ENCODE data around the gene ACTN1.

Gene ACTN1

GRCh38 chr14:68919129-68919927 is 59.8 kb downstream of the ACTN1 start:
- no peak for DNase-seq (ENCODE audit: low read depth in 1 of 2, low spot score in 1 of 2)

- DNase-seq (ENCODE audit: low read depth in 1 of 2, low spot score in 1 of 2): no peak
Observed at GRCh38 chr14:68918612-68919011, 60.5 kb downstream of the ACTN1 start.

- no peak for DNase-seq (ENCODE audit: low read depth in 1 of 2, low spot score in 1 of 2)
Observed at GRCh38 chr14:68916358-68916941, 62.7 kb downstream of the ACTN1 start.

- DNase-seq (ENCODE audit: low read depth in 1 of 2, low spot score in 1 of 2): no peak
Observed at GRCh38 chr14:68913516-68913915, 65.6 kb downstream of the ACTN1 start.

- peak; percentile 55 to 75 for DNase-seq (ENCODE audit: low read depth in 1 of 2, low spot score in 1 of 2)
Observed at GRCh38 chr14:68911594-68912227, 67.4 kb downstream of the ACTN1 start.

DNA sequence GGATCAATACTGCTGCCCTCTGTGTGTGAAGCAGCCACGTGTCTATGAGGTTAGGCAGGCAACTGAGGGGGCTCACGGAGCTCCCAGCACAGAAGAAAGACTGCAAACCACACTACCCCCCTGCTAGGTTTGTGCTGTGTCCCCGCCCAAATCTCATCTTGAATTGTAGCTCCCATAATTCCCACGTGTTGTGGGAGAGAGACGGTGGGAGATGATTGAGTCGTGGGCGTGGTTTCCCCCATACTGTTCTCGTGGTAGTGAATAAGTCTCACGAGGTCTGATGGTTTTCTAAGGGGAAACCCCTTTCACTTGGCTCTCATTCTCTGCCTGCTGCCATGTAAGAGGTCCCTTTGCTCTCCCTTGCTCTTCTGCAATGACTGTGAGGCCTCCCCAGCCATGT is 68.6 kb downstream of the ACTN1 start:
- no peak for DNase-seq (ENCODE audit: low read depth in 1 of 2, low spot score in 1 of 2)

DNA sequence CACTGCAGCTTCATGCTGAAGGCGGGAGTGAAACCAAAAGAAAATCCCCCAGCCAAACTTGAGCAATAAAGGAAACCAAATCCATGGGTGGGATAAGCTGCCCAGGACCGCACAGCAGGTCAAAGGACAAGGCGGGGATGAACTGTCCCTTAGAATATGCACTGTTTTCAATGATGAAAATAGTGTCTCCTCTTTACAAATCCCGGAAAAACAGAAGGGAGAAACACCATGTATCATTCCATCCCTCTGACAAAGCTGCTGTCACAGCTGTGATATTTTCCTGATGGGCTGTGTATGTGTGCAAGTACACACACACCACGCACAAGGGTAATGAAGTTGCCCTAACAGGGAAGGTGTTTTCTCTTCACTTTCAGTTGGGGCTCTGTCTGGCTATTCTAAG is 70.3 kb downstream of the ACTN1 start:
- DNase-seq (ENCODE audit: low read depth in 1 of 2, low spot score in 1 of 2): no peak

- DNase-seq (ENCODE audit: low read depth in 1 of 2, low spot score in 1 of 2): no peak
Observed at GRCh38 chr14:68908201-68908600, 70.9 kb downstream of the ACTN1 start.

GRCh38 chr14:68906439-68906838 is 72.7 kb downstream of the ACTN1 start:
- no peak for DNase-seq (ENCODE audit: low read depth in 1 of 2, low spot score in 1 of 2)

DNA sequence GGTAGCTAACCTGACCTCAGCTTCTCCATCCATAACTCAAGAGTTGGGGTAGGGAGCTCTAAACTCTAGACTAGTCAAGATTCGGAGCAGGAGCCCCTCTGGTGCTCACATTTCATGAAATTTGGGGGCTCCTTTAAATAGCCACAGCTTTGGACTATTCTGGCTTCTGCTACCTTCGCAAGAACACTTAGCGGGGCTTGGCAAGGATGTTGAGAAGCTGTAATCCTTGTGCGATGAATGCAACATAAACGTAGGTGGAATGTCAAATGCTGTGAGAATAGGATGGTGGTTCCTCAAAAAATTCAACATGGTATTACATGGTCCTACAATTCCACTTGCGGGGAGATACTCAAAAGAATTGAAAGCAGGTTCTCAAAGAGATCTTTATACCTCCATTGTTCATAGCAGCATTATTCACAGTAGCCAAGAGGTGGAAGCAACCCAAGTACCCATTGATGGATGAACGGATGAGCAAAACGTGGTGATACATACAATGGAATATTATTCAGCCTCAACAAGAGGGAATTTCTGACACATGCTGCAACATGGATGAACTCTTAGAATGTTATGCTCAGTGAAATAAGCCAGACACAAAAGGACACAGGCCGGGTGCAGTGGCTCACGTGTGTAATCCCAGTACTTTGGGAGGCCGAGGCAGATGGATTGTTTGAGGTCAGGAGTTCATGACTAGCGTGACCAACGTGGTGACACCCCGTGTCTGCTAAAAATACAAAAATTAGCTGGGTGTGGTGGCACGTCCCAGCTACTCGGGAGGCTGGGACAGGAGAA is 73.8 kb downstream of the ACTN1 start:
- DNase-seq (ENCODE audit: low read depth in 1 of 2, low spot score in 1 of 2): no peak

DNA sequence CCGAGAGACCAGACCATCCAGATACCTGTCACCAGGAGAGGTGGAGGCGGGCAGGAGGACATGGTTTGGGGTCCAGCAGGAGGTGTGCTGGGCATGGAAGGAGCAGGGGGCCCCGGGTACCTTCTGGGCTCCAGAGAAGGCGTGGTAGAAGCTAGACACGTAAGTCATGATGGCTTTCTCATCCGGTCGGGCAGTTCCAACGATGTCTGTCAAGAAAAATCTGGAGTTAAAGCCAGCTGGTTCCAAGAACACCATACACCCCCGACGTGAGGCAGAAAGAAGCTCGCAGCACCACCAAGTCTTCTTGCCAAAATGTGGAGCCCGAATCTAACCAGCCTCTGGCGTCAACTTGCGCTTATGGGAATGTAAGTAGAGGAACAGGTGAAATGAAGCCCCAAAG is 76.7 kb downstream of the ACTN1 start:
- no peak for DNase-seq (ENCODE audit: low read depth in 1 of 2, low spot score in 1 of 2)

- no peak for DNase-seq (ENCODE audit: low read depth in 1 of 2, low spot score in 1 of 2)
Observed at GRCh38 chr14:68899033-68899603, 80.0 kb downstream of the ACTN1 start.

GRCh38 chr14:68898248-68899032 is 80.7 kb downstream of the ACTN1 start:
- DNase-seq (ENCODE audit: low read depth in 1 of 2, low spot score in 1 of 2): no peak

GRCh38 chr14:68897559-68898155 is 81.4 kb downstream of the ACTN1 start:
- no peak for DNase-seq (ENCODE audit: low read depth in 1 of 2, low spot score in 1 of 2)

- DNase-seq (ENCODE audit: low read depth in 1 of 2, low spot score in 1 of 2): no peak
Observed at GRCh38 chr14:68896132-68896531, 83.0 kb downstream of the ACTN1 start.

DNA sequence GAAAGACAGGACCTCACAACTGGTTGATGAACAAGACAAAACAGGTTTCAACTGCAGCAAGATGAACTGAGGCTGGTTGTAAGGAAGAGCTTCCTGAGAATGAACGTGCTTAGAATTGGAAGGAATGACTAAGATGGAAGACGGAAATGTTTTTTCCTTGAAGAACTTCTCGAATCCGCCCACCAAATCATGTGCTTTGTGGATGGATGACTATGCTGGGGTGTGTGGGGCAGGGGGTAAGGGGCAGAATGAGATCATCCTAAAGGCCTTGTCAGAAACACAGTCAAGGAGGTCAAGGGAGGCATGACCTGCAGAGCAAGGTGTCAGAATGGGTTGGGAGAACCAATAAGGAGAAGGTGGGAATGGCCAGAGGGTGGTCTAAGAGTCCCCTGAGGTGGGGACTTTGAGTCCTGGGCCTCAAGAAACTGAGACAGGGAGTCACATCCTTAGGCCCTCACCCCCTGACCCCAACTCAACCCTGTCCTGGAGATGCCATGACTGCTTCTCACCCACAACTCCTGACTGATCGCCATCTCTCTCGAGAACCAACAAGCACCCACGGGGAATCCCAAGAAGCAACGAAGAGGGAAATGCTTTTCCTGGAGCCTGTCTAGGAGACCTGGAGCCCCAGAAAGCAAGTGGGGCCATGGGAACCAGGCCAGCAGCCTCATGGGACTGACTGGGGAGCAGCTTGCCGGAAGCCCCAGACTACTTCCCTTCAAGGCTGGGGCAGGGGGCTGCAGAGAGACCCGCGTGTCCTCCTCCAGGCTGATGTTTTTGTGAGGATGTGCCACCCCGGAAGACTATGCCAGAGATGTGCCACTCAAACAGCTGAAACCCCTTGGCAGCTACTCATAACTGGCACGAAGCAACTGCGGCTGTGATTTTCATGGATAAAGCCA is 84.0 kb downstream of the ACTN1 start:
- DNase-seq (ENCODE audit: low read depth in 1 of 2, low spot score in 1 of 2): no peak

DNA sequence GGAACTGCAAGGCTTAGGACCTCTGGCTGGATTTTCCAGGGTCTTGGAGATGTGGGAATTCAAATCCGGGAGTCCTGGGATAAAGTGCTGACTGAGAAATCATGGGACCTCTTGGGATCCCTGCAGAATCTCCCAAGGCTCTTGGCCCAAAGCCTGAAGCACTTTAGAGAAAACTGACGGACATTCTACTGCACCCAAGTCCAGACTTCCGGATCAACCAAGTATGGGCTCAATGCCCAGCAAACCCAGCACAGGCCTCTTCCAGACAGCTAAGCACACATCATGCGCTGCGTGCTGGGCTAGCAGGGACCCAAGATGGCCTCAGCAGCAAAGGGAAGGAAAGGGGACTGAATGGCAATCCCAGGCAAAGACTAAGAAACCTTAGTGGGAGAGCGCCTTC is 85.0 kb downstream of the ACTN1 start:
- DNase-seq (ENCODE audit: low read depth in 1 of 2, low spot score in 1 of 2): no peak

DNA sequence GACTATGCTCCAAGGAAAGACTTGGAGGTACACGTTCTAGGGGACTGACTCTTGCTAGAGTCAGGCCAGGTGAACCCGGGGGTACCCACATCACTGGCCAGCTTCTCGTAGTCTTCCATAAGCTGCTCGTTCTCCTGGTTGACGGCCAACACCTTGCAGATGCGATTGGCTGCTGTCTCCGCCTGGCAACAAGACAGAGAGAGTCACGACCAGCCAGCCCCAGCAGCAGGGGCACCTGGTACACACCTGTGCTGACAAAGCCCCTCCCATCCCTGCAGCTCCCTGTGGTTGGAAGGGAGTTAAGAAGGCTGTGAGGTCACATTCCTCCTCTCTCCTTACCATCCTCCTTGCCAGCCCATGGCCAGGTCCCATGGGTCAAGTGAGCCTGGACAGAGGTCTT is 85.5 kb downstream of the ACTN1 start:
- DNase-seq (ENCODE audit: low read depth in 1 of 2, low spot score in 1 of 2): no peak

DNA sequence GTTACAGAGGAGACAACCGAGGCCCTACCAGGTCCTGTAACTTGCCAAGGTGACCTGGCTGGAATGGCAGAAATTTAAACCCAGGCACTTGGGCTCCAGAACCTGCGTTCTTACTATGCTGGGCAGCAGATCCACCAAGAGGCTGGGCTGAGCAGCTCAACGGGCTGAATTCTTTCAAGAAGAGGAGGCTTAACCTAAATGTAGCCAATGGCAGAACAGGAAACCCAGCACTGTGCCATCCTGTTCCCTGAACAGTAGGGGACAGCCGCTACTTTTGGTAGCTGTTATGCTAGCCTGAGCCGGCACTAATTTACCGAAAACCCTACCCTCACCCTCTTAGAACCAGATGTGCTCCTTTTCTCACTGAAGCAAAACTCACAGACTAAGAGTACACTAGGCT is 86.1 kb downstream of the ACTN1 start:
- no peak for DNase-seq (ENCODE audit: low read depth in 1 of 2, low spot score in 1 of 2)

Measured in activated CD4-positive, alpha-beta T cell treated with anti-CD3 and anti-CD28 coated beads, Interleukin-2, amount 50 U/mL, for 24 hours (primary cell).